Measurements from ENCODE around the gene AMMECR1. TPM values are rescaled to one million over a fixed set of nuclear protein-coding genes. Genes with fewer than 3 reads are reported as not detected.

AMMECR1 gene
- total RNA-seq, 1 donor from 2014 or later, result 17.8 TPM

DNA sequence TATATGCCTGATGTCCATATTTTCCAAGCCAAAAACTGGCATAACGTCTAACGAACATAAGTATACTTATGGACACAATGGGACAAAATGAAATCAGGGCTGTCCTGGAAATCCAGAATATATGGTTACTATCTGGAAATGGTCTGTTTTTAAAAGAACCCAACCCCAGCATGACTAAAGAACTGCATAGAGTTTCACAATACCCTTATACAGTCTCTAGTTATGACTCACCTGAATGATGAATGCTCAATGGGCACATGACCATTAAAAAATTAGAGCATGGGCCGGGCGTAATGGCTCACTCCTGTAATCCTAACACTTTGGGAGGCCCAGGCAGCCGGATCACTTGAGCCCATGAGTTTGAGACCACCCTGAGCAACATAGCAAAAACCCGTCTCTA is 31.8 kb downstream of the AMMECR1 start:
- Mint-ChIP-seq H3K36me3 (ENCODE audit: low read depth) (no peaks in the 10 kb centered on the region), H3K4me1 (ENCODE audit: low read depth) (peaks cover 41% of the 10 kb centered on the region), H3K27me3 (ENCODE audit: low read depth) (no peaks in the 10 kb centered on the region), H3K4me3 (ENCODE audit: unreplicated experiment) (no peak overlapping the region), H3K27ac (ENCODE audit: unreplicated experiment) (peak overlapping the region; percentile 82), H3K9me3 (ENCODE audit: low read depth) (no peaks in the 10 kb centered on the region)
- TF ChIP-seq CTCF (IDR thresholded peaks at IDR 0.05), result no peak
- DNase-seq (ENCODE audit: low spot score), result no peak

DNA sequence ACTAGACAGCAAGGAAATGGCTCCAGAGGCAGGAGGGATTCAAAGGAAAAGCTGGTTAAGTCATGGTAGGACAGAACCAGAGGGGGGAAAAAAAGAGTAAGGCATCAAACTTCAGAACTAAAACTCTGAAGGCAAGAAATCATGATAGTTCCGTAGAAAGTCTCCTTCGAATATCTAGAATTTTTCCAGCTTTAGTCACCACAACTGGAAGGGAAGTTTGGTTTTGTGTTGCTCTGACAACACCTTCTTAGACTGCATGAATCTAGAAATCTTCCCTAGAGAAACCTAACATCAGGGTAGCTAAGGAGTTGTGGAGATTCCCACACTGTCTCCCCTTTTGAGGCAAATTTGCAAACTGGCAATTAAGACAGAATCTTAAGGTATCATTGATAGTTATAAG is 33.7 kb downstream of the AMMECR1 start:
- Mint-ChIP-seq H3K4me3 (ENCODE audit: unreplicated experiment) (peak overlapping the region; percentile 38), H3K27ac (ENCODE audit: unreplicated experiment) (peak overlapping the region; percentile 93)
- no peak for DNase-seq (ENCODE audit: low spot score)

GRCh38 chrX:110282922-110283321 is 35.0 kb downstream of the AMMECR1 start:
- no peaks in the 10 kb centered on the region for H3K36me3 Mint-ChIP-seq (ENCODE audit: low read depth)

More for the DNA sequence above, 33.7 kb downstream of the AMMECR1 start:
- Mint-ChIP-seq H3K27me3 (ENCODE audit: low read depth) (no peaks in the 10 kb centered on the region), H3K4me1 (ENCODE audit: low read depth) (peaks cover 48% of the 10 kb centered on the region), H3K9me3 (ENCODE audit: low read depth) (no peaks in the 10 kb centered on the region), H3K36me3 (ENCODE audit: low read depth) (no peaks in the 10 kb centered on the region)
- TF ChIP-seq CTCF (IDR thresholded peaks at IDR 0.05), result no peak

GRCh38 chrX:110281377-110281776 is 36.5 kb downstream of the AMMECR1 start:
- Mint-ChIP-seq H3K4me1 (ENCODE audit: low read depth) (peaks cover 57% of the 10 kb centered on the region), H3K4me3 (ENCODE audit: unreplicated experiment) (no peak overlapping the region), H3K27me3 (ENCODE audit: low read depth) (no peaks in the 10 kb centered on the region), H3K9me3 (ENCODE audit: low read depth) (no peaks in the 10 kb centered on the region), H3K36me3 (ENCODE audit: low read depth) (no peaks in the 10 kb centered on the region), H3K27ac (ENCODE audit: unreplicated experiment) (no peak overlapping the region)
- no peak for DNase-seq (ENCODE audit: low spot score)
- TF ChIP-seq CTCF (IDR thresholded peaks at IDR 0.05), result no peak

More at GRCh38 chrX:110282922-110283321, 35.0 kb downstream of the AMMECR1 start:
- H3K4me3 Mint-ChIP-seq (ENCODE audit: unreplicated experiment), result no peak overlapping the region
- TF ChIP-seq CTCF (IDR thresholded peaks at IDR 0.05), result no peak
- no peaks in the 10 kb centered on the region for H3K27me3 Mint-ChIP-seq (ENCODE audit: low read depth)
- no peak for DNase-seq (ENCODE audit: low spot score)
- H3K4me1 Mint-ChIP-seq (ENCODE audit: low read depth), result peaks cover 56% of the 10 kb centered on the region
- H3K9me3 Mint-ChIP-seq (ENCODE audit: low read depth), result no peaks in the 10 kb centered on the region
- peak overlapping the region; percentile 1 for H3K27ac Mint-ChIP-seq (ENCODE audit: unreplicated experiment)

DNA sequence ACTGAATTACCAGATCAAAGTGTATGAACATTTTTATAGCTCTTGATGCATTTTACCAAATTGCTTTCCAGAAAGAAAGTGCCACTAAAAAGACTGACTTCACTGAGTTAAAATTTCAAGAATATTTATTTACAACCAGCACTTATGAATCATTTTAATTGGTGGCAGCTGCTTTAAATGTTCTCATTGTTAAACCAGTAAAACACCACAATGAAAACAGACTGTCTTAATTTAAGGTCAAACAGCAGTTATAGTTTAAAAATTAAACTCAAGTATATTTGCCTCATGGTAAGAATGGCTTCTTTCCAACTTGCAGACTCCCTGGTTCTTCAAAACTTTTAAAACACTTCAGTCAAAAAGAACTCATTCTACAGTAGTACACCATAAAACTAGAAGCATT is 36.9 kb downstream of the AMMECR1 start:
- H3K27ac Mint-ChIP-seq (ENCODE audit: unreplicated experiment), result no peak overlapping the region

More for the DNA sequence above, 36.9 kb downstream of the AMMECR1 start:
- Mint-ChIP-seq H3K27me3 (ENCODE audit: low read depth) (no peaks in the 10 kb centered on the region), H3K4me3 (ENCODE audit: unreplicated experiment) (no peak overlapping the region), H3K9me3 (ENCODE audit: low read depth) (peaks cover under 1% of the 10 kb centered on the region), H3K36me3 (ENCODE audit: low read depth) (no peaks in the 10 kb centered on the region), H3K4me1 (ENCODE audit: low read depth) (peaks cover 53% of the 10 kb centered on the region)
- no peak for DNase-seq (ENCODE audit: low spot score)
- no peak for TF ChIP-seq CTCF (IDR thresholded peaks at IDR 0.05)
